Mesodermal cell (in vitro differentiated cells): ENCODE measurements around the gene TMEM94.
"Not testable (repeated sequence)": the region's sequence is repeated elsewhere in the genome, so short reads cannot be mapped to it uniquely, and the experiment has no call there.

Experiments
- H3K27ac ChIP-seq: 2 replicates; pipeline ENCODE4 v1.7.0; 2013; ENCODE audit warnings: mild to moderate bottlenecking, low read depth, low read length, moderate library complexity; ENCODE audit not compliant: severe bottlenecking
- H3K36me3 ChIP-seq: 2 replicates; pipeline ENCODE4 v1.7.1; 2013; ENCODE audit warnings: mild to moderate bottlenecking, low read length, moderate library complexity; ENCODE audit not compliant: control insufficient read depth, insufficient read depth
- H3K4me1 ChIP-seq: one replicate; pipeline ENCODE4 v1.7.1; 2013; ENCODE audit warnings: mild to moderate bottlenecking, low read length; ENCODE audit not compliant: insufficient read depth, control insufficient read depth, poor library complexity, severe bottlenecking
- H3K4me3 ChIP-seq: 2 replicates; pipeline ENCODE4 v1.7.0; 2013; ENCODE audit warnings: low read length, control low read depth, mild to moderate bottlenecking; ENCODE audit not compliant: insufficient read depth, poor library complexity, severe bottlenecking; ENCODE audit errors: extremely low read depth
- H3K9me3 ChIP-seq: 2 replicates; pipeline ENCODE4 v1.7.1; 2013; ENCODE audit warnings: mild to moderate bottlenecking, low read length, moderate library complexity; ENCODE audit not compliant: control insufficient read depth
- WGBS, 2 experiments: methylation state at CpG; one replicate each; pipeline ENCODE4 v1.1.5; 2013; ENCODE audit warnings: missing lambda C conversion rate in 2 of 2; ENCODE audit not compliant: insufficient coverage in 2 of 2; 5-methylcytosine and 5-hydroxymethylcytosine counted together

The TMEM94 gene

GRCh38 chr17:75518201-75518600 is 61.8 kb downstream of the TMEM94 start:
- Histone ChIP-seq H3K4me1 (peaks cover 18% of the 10 kb centered on the region), H3K36me3 (peaks cover 55% of the 10 kb centered on the region), H3K9me3 (no peaks in the 10 kb centered on the region), H3K27ac (no peak overlapping the region), H3K4me3 (no peak overlapping the region)
- WGBS, 2 experiments = 86 to 92% methylated on average over 3 of the region's 3 CpGs

GRCh38 chr17:75518983-75519537 is 62.6 kb downstream of the TMEM94 start:
- no peak overlapping the region for H3K27ac ChIP-seq
- 91 to 98% methylated on average over 7 to 9 of the region's 9 CpGs for WGBS, 2 experiments
- H3K9me3 ChIP-seq = no peaks in the 10 kb centered on the region
- H3K4me1 ChIP-seq = peaks cover 15% of the 10 kb centered on the region
- H3K4me3 ChIP-seq = no peak overlapping the region
- H3K36me3 ChIP-seq = peaks cover 59% of the 10 kb centered on the region

- peaks cover 10% of the 10 kb centered on the region for H3K4me1 ChIP-seq
- peaks cover 62% of the 10 kb centered on the region for H3K36me3 ChIP-seq
- H3K27ac ChIP-seq, H3K4me3 ChIP-seq, H3K9me3 ChIP-seq: not testable (repeated sequence)
- 94 to 99% methylated on average over 8 of the region's 8 CpGs for WGBS, 2 experiments
Measured at GRCh38 chr17:75520413-75520812, 64.0 kb downstream of the TMEM94 start.

GRCh38 chr17:75521290-75521689 is 64.9 kb downstream of the TMEM94 start:
- Histone ChIP-seq H3K27ac (no peak overlapping the region), H3K4me3 (no peak overlapping the region), H3K4me1 (peaks cover 11% of the 10 kb centered on the region), H3K9me3 (no peaks in the 10 kb centered on the region), H3K36me3 (peaks cover 62% of the 10 kb centered on the region)
- 93 to 94% methylated on average over 5 to 8 of the region's 8 CpGs for WGBS, 2 experiments

GRCh38 chr17:75521951-75522727 is 65.7 kb downstream of the TMEM94 start:
- Histone ChIP-seq H3K27ac (no peak overlapping the region), H3K4me3 (no peak overlapping the region), H3K36me3 (peaks cover 62% of the 10 kb centered on the region), H3K4me1 (peaks cover 20% of the 10 kb centered on the region), H3K9me3 (no peaks in the 10 kb centered on the region)
- 94 to 97% methylated on average over 28 to 31 of the region's 33 CpGs for WGBS, 2 experiments

GRCh38 chr17:75523647-75524046 is 67.2 kb downstream of the TMEM94 start:
- Histone ChIP-seq H3K9me3 (no peaks in the 10 kb centered on the region), H3K4me3 (no peak overlapping the region), H3K4me1 (peaks cover 12% of the 10 kb centered on the region), H3K36me3 (peaks cover 49% of the 10 kb centered on the region), H3K27ac (no peak overlapping the region)
- WGBS, 2 experiments = 95 to 96% methylated on average over 6 to 7 of the region's 7 CpGs

GRCh38 chr17:75524269-75524969 is 68.0 kb downstream of the TMEM94 start:
- Histone ChIP-seq H3K4me1 (peaks cover 12% of the 10 kb centered on the region), H3K4me3 (peak overlapping the region; percentile 61), H3K9me3 (no peaks in the 10 kb centered on the region), H3K27ac (no peak overlapping the region), H3K36me3 (peaks cover 42% of the 10 kb centered on the region)
- WGBS, 2 experiments = 42 to 46% methylated on average over 10 to 15 of the region's 24 CpGs

GRCh38 chr17:75524970-75525805 is 68.8 kb downstream of the TMEM94 start, which contains the start of gene LLGL2:
LLGL2 (plus strand) TSS chr17:75525697; CDS start chr17:75543427, 17,730 bp downstream.
- Histone ChIP-seq H3K27ac (no peak within 1 kb of the TSS), H3K9me3 (no peaks in the 10 kb centered on the region), H3K36me3 (peaks cover 34% of the 10 kb centered on the region), H3K4me3 (peak within 1 kb of the TSS; percentile 61), H3K4me1 (peaks cover 12% of the 10 kb centered on the region)
- 0% methylated on average over 55 to 78 of the region's 108 CpGs for WGBS, 2 experiments

GRCh38 chr17:75525806-75526554 is 69.5 kb downstream of the TMEM94 start:
- peaks cover 16% of the 10 kb centered on the region for H3K4me1 ChIP-seq
- peaks cover 32% of the 10 kb centered on the region for H3K36me3 ChIP-seq
- WGBS, 2 experiments = 3% methylated on average over 49 to 57 of the region's 60 CpGs
- no peak overlapping the region for H3K27ac ChIP-seq
- peak overlapping the region; percentile 61 for H3K4me3 ChIP-seq
- no peaks in the 10 kb centered on the region for H3K9me3 ChIP-seq
